Inferior parietal cortex (tissue), 1 donor: ENCODE measurements around the gene RIPPLY3.
"Not testable (repeated sequence)": the region's sequence is repeated elsewhere in the genome, so short reads cannot be mapped to it uniquely, and the experiment has no call there.

Experiments
- DNase-seq: peaks from one replicate; pipeline ENCODE4 v3.0.0-alpha.2; 2016; ENCODE audit errors: extremely low spot score

RIPPLY3 gene

DNA sequence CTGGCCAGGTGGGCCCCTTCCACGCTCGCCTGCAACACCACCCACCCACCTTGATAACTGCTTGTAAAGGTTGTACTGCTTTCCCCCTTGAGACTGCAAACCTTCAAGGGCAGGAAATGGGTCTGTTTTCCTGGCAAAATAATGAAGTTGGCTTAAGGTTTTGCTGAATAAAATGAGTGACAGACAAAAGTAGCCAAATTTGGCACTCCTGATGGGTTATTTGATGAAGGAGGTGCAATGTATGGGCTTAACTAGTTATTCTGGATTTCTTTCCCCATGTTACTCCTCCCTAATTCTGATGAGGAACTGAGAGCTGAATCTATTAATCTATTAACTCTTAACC is 25.5 kb upstream of the RIPPLY3 start:
- no peak for DNase-seq

GRCh38 chr21:36981977-36982700 is 24.4 kb upstream of the RIPPLY3 start:
- DNase-seq = no peak

GRCh38 chr21:36985751-36986594 is 20.5 kb upstream of the RIPPLY3 start:
- no peak for DNase-seq

DNA sequence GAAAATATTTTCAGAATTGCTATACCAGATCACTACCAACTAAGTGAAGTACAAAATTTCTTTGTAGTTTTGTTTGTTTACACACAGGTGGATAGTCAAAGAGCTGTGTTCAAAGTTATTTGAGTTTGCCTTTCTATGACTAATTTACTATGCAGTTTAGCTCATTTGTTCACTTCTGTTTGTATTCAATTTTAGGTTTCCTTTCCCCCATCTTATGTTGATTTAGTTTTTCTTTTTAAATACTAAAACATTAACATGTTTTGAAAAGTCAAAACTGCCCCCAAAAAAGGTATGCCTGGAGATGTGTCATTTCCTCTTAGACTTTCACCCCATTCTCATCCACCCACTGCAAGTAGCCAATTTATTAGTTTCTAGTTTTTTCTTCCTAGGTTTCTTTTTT is 18.7 kb upstream of the RIPPLY3 start:
- no peak for DNase-seq

- DNase-seq = no peak
These were observed 18.0 kb upstream of the RIPPLY3 start for GRCh38 chr21:36988536-36988935.

DNA sequence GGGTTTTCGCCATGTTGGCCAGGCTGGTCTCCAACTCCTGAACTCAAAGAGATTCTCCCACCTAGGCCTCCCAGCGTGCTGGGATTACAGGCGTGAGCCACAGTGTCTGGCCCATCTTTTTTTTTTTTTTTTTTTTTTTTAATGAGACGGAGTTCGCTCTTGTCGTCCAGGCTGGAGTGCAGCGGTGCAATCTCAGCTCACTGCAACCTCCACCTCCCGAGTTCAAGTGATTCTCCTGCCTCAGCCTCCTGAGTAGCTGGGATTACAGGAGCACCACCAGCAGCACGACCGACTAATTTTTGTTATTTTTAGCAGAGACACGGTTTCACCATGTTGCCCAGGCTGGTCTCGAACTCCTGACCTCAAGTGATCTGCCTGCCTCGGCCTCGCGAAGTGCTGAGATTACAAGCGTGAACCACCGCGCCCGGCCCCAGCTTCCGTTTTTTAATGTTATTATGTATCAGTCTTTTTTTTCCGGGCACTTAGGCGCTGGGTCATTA is 17.3 kb upstream of the RIPPLY3 start:
- not testable (repeated sequence) for DNase-seq

DNA sequence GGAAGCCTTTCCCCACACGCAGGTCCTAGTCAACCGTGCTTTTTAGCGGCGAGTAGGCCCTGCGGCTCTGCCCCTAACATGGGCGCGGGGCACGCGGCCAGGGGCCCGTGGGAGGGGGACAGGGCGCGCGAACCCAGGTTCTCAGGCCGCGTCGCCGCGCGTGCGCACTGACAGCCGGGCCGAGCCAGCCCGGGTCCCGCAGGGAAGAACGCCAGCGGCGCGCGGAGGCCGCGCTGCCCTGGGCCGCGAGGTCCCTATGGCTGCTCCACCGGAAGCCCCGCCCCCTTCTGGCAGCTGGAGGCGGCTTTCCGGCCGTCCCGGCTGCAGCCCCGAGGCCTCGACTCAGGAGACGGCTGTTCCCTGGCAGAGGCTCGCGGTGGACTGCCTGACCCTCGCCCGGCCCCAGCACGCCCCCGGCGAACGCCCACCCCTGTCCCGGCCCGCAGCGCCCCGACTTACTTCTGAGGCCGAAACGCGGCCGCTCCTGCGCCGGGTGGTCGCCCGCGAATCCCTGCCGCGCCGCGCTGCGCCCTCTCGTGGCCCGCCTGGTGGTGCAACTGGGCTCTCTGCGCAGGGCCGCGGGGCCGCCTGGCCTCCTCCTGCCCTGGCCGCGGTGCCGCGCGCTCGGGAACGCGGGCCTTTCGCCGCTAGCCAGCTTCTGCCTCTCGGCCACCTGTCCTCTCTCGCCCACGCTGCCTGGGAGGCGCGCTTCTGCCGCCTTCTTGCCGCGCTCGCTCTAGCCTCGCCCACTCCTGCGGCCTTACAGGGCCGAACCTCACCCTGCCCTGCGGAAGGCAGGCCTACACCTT is 16.6 kb upstream of the RIPPLY3 start:
- peak; percentile 90 for DNase-seq

DNA sequence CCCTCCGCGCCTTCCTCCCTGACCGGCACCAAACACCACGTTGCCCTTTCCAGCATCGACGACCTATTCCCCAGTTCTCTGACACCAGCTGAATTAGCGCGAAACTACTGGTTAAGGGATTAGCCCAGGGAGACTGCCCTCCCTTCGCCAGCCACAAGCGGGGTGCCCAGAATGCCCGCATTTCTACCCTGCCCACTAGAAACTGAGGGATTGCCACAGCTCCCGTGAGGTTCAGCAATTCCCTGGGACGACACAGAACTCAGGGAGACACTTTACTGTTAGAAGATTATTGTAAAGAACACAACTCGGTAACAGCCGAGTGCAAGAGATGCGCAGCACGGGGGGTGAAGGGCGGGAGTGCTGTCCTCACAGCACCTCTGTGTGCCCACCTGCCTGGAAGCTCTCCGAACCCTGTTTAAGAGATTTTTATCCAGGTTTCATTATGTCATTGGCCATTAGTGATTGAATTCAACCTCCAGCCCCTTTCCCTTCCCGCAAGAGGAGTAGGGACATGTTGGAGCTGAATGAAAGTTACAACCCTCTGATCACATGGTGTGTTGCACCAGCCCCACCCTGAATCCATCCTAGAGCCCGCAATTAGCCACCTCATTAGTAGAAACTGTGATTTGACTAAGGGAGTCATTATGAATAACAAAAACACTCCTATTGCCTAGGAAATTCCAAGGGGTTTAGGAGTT is 15.8 kb upstream of the RIPPLY3 start:
- no peak for DNase-seq

DNA sequence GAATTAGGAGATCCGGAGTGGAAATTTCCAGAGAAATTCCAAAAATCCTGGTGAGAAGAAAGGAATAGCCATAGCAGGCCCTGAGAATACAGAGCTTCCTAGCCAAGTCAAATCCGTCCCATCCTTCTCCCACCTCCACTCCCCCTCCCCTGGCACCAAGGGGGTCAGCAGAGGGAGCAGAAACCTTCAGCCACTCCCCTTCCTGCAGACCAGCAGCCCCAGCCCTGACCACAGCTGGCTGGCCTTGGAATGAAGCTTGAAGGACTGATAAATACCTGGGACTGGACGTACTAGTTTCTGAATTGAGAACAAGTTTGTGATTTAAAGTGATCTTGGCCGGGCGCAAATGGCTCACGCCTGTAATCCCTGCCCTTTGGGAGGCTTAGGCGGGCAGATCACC is 13.8 kb upstream of the RIPPLY3 start:
- DNase-seq = no peak

DNA sequence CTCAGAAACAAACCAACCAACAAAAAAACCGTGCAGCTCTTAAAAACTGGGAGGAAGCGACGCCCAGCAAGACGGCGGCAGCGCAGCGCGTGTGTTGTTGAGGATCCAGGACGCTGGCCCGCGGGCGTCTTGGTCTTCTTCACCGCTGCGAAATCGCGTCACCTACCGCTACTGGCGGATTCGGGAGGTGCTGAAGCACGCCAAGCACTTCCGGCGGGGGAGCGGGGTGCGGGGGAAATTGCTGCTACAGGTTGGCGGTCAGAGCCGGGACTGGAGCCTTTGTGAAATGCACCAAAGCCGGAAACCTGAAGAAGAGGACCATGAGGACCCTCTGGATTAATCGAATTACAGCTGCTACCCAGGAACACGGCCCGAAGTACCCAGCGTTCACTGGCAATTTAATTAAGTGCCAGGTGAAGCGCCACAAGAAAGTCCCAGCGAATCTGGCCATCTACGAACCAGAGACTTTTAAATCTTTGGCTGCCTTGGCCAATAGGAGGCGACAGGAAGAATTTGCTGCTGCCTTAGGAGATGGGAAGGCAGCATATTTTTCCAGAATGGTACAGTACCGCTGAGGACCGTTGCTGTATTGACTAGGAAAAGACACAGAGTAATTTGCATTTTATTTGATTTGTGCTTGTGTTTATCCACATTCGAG is 11.9 kb upstream of the RIPPLY3 start:
- no peak for DNase-seq

DNA sequence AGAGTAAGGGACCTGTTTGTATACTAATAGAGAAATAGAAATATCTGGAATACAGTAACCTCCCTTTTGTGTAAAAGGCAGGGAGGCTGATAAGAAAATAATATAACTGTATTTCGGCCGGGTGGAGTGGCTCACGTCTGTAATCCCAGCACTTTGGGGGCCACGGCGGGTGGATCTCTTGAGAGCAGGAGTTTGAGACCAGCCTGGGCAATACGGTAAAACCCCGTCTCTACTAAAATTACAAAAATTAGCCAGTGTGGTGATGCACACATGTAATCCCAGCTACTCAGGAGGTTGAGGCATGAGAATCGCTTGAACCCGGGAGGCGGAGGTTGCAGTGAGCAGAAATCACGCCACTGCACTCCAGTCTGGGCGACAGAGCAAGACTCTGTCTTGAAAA is 11.2 kb upstream of the RIPPLY3 start:
- DNase-seq = not testable (repeated sequence)

- no peak for DNase-seq
These were observed 7.2 kb upstream of the RIPPLY3 start for GRCh38 chr21:36999131-36999898.

- DNase-seq = no peak
These were observed 6.1 kb upstream of the RIPPLY3 start for GRCh38 chr21:37000381-37000780.

DNA sequence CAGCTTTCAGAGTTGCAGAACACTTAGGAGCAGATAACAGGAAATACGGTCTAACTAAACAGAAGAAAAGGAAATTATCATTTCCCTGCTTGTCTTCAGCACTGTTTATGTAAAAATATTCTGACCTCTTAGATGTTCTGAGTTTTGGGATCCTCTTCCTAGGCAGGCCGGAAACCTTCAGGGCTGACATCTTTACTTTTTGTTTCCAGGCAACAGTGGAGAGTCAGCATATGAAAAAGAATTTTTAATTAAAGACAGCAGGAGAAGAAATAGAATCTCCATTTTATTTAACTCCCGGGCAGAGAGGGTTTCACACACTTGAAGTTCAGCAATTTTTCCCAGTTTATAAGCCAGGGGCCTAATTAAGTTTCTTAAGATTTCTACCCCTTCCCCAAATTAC is 5.1 kb upstream of the RIPPLY3 start:
- DNase-seq = no peak

DNA sequence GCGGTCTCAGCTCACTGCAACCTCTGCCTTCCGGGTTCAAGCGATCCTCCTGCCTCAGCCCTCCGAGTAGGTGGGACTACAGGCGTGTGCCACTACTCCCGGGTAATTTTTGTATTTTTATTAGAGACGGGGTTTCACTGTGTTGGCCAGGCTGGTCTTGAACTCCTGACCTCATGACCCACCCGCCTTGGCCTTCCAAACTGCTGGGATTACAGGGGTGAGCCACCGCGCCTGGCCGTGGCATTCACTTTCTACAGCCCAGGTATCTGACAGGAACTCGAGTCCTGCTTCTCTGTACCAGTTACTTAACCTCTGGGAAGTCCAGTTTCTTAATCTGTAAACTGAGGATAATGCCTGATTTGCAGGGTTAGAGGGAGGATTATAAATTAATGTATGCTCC is 3.7 kb upstream of the RIPPLY3 start:
- not testable (repeated sequence) for DNase-seq

GRCh38 chr21:37003917-37004316 is 2.6 kb upstream of the RIPPLY3 start:
- DNase-seq = not testable (repeated sequence)

DNA sequence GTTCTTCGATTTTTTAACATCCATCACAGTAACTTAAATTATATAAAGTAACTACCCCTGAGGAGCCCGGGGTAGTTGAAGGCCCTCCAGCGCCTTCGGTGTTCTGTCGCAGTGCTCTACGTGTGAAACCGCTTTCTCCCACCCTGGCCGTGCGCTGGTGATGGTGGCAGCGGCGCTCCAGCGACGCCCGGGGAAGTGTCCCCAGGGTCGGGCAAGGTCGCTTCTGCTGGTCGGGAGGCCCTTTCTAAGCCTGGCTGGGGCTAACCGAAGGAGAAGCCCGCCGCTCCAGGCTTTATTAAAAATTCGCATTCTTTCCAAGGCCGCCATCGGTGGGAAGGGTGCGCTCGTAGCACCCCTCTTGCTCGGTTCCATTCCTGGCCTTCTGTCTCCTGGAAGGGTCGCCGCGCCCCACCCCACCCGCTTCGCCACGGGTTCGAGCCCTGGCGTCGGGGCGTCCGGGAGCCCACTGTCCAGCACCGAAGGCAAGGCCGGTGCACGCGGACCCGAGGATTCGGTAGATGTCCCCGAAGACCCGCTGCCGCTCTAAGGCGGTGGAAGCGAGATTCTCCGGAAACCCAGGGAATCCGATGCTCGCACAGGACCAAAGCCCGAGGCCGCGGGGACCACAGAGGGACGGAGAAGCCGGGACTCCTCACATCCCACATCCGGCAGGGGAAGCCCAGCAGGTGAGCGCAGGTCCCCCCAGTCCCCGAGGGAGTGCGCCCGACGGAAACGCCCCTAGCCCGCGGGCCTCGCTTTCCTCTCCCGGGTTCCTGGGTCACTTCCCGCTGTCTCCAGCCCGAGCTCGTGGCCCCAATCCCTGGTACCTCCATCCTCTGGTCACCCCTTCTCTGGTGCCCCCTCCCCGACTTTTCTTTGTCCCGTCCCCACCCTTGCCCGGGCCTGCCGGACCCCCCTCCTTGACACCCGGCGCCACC is 685 bp upstream of the RIPPLY3 start:
- DNase-seq = no peak

GRCh38 chr21:37008724-37009123 is 2.2 kb downstream of the RIPPLY3 start:
- DNase-seq = no peak

GRCh38 chr21:37009740-37010341 is 3.3 kb downstream of the RIPPLY3 start:
- DNase-seq = peak; percentile 75
